NCI-H2029 (cell line): Measurements from ENCODE around the gene TBC1D7.
A peak's percentile ranks its signal among the peaks of the same experiment; 100 is the strongest.

ENCODE experiments used
- DNase-seq: peaks from one replicate; lab custom pipeline; 2025; lab: John Stamatoyannopoulos, UW

Gene TBC1D7

DNA sequence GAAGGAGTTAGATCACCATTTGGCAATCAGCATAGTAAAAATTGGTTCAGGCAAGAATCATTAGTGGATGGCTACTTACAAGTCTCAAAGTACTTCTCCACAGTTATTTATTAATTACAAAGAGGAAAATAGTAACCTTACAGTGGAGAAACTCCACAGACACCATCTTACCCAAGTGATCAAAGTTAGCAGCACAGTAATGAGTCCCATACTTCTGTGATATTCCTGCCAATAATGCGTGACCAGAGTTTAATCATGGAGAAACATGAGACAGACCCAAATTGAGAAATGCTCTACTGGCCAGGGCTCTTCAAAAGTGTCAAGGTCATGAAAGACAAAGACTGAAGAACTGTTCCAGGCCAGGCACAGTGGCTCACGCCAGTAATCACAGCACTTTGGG is 9.5 kb downstream of the TBC1D7 start:
- no peak for DNase-seq

DNA sequence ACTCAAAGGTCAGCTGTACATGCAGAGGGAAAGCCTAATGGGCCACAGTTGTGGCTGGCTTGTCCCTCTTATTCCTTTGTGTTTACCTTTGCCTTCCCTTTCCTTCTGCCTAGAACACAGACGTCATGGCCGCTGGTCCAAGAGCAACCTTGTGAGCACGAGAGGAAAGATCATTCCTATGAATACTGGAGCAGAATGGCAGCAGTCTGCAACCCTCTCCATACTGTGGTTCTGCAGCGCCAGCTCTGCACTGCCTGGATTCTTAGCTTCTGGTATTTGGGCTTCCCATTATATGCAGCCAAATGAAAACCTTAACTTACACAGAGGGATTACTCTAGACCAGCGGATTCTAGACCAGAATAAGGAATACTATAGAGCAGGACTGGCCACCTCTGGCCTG is 12.4 kb downstream of the TBC1D7 start:
- DNase-seq: no peak

DNA sequence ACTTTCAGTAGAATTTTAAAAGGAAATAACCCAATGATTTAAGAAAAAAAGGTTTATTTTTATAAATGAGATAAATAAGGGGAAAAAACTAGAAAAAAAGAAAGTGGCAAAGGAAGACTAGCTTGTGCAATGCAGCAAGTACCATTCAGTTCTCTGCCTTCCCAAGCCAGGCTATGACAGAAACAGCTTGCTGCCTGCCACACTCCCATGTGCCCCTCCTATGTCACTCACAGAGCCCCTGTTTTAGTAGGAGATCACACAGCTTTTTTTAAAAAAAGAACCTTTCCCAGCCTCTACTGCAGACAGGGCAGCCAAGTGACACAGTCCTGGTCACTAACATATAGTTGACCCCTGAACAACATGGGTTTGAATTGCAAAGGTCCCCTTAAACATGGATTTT is 13.5 kb downstream of the TBC1D7 start:
- no peak for DNase-seq

DNA sequence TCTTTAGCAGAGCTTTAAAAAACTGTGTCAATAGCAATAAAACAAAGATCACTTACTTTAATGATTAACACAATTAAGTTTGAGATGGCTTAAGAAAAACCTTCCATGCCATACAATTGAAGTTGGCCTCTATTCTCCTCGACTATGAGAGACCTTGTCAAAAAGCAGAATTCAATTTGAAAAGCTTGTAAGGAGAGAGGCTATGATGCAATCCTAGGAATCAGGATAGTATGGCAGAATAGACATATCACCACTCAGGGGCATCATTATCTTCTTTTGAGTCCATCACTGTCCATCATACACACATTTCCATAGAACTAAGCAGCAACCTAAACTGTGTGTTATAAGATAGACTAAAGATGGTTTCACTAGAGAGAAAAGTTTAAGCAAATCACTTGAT is 17.2 kb downstream of the TBC1D7 start:
- no peak for DNase-seq

DNA sequence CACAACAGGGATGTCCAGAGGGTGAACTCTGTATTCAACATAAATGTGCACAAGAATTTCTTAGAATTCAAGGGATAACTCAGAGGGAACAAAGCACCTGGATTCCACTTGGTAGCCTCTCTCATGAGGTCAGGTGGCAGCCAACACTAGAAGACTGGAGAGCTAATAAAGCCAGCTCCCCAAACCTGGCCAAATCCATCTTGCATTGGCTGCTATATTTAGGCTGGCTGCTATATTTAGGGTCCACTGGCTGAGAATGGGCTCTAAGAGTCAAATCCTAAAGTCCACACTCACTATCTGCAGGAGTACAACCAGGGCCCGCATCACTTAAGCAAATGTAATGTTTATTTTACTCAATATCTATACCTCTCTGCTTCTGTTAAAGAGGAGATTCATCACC is 20.0 kb downstream of the TBC1D7 start:
- DNase-seq: no peak

- DNase-seq: peak; percentile 5
Observed at GRCh38 chr6:13307508-13307995, 20.8 kb downstream of the TBC1D7 start.

DNA sequence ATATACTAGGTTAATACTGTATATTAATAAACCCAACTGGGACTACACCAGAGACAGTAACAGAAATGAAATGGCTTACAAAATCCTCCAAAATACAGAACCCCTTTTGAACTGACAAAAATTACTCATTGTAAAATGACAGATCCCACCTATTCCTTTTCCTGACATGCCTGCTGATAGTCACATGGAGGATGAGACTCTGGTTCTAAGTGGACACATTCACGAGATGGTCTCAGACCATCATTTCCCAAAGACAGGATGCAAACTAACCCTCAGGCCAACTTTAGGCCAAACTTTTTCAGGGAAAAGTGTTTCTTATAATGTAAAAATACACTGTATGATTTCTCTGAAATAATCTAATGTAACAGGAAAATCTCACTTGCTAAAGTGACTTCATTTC is 22.5 kb downstream of the TBC1D7 start:
- DNase-seq: no peak

DNA sequence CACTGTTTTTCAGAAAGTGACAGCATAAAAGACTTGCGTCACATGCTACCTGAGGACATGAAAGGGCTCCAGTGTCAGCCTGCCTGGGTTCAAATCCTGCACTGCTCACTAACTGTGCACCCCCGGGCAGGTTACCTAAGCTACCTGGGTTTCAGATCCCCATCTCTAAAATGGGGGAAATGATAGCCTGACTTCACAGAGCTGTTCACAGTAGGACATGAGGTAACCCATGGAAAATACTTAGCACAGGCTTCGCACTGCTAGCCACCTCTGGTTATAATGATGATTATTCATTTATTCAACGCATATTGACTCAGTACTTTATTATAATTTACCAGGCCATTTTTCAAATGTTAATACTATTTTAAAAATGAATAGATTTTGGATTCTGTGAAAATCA is 23.0 kb downstream of the TBC1D7 start:
- DNase-seq: no peak

DNA sequence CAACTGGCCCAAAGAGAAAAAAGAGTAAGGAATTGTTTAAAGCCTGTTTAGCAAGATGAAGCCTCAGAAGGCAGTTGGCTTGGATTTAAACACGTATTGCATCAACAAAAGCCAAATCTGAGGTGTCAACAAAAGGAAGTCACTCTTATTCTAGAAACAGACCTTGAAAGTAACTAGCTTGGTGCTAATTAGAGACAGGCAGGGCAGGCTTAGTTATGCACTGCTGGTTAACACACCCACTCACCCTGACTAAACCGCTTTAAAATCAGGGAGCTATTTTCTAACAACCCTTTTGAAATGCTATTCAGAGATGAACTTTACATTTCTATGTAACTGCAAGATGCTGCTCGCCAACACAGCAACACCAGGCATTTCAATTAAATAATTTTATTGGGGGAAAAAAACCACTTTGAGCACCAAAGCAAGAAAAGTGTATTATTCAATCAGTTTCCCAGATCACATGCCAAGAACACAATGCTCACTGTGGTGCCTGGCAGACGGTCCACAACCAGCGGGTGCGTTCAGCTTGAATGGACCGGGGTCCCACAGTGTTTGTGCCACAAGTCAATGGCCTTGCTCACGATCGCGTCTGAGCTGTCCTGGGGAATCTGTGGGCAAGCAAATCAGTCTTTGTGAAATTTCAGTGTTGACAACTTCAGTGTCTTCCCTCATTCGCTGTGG is 23.6 kb downstream of the TBC1D7 start:
- no peak for DNase-seq

- DNase-seq: no peak
Observed at GRCh38 chr6:13304101-13304500, 24.2 kb downstream of the TBC1D7 start.

DNA sequence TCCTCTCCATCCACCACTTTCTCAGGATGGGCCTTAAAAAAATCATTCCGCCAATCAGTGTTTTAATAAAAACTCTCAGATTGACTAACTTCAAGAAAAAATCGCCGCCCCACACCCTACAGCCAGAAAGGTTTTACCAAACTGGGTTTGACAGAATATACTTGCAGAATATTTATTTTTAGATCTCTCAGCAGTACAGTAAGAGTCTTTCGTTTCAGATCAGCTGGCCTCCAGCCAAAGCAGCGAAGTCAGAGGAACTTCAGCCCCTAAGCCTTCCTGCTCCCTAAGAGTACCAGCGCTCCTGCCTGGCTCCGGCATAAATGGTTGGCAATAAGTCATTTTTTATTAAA is 24.7 kb downstream of the TBC1D7 start:
- DNase-seq: peak; percentile 37

- peak; percentile 90 for DNase-seq
Observed at GRCh38 chr6:13302751-13303667, 25.3 kb downstream of the TBC1D7 start.

- DNase-seq: no peak
Observed at GRCh38 chr6:13302291-13302690, 26.0 kb downstream of the TBC1D7 start.

GRCh38 chr6:13300643-13301590 is 27.4 kb downstream of the TBC1D7 start:
- no peak for DNase-seq

DNA sequence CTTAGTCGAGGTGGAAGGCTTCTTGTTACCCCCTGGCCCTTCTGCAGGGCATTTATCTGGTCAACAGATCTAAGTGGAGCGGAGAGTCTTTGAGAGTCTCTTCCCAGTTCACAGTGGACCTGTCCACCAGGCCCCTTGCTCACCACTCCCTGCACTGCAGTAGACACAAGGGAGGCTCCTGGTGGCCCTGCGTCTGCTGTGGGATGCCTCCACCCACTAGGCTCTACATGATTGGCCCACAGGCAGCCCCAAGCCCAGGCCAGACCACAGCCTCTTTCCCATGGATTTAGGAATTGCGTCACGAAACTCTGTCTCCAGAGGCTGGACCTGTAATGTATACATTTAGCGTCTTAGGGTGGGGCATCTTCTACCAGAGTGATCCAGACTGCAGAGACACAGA is 28.4 kb downstream of the TBC1D7 start:
- DNase-seq: no peak

GRCh38 chr6:13299403-13299821 is 28.9 kb downstream of the TBC1D7 start:
- no peak for DNase-seq

GRCh38 chr6:13298446-13298845 is 29.9 kb downstream of the TBC1D7 start:
- no peak for DNase-seq

GRCh38 chr6:13297391-13297790 is 30.9 kb downstream of the TBC1D7 start:
- DNase-seq: no peak

GRCh38 chr6:13296536-13296997 is 31.8 kb downstream of the TBC1D7 start:
- DNase-seq: no peak

DNA sequence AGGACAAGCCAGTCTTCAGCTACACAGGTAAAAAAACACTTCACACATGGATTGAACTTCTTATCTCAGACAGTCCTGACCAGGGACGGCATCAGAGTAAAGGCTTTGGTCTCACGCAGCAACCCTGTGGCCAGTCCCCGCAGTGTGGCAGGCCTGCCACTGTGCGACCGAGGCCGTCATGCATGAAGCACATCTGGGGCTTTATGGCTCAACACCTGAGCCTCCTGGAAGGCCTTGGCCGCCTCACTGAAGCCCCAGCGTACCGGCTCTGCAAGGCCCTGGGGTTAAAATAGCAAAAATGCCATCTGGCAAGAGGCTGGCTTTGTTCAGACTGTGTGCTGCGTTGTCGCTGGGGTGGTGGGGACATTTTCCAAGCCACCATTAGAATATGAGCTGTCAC is 32.8 kb downstream of the TBC1D7 start:
- DNase-seq: no peak

DNA sequence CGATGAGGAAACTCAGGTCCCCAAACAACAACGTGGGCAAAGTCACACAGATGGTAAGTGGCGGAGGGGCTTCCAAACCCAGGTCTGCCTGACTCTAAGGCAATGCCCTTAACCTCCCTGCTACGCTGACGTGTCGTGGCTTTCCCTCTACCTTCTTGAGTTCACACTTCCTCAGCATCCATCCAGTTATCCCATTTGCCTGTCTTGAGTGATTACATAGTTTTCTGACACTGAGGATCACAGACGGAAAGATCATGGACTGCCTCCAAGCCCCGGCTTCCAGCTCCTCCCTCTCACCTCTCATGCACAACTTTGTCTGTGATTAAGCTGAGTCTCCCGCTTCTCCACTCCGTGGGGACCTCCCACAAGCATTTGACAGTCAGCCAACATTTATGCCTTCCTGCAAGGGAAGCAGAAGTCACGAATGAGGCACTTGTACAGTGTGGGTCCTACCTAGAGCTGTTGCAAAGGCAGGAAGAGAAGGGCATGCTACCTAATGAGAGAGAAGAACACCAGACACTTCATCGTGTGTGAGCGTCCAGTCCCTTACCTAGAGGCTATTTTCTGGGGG is 33.8 kb downstream of the TBC1D7 start:
- no peak for DNase-seq

DNA sequence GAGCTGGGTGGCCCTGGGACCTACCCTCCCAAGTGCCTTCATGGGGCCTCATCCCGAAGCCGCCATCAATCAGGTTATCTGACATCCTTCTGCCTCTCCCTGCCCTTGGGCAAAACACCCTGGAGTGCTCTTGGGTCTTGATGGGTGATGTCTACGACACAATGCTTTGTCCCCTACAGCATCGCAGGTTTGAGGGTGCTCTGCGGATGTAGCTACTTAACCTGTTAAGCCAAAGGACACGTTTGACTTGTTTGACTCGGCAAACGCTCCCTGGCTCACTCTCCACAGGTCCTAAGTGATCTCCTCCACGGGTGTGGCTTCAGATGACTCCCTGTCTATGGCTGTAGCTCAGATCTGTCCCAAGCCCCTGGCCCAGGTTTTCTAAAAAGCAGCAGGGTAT is 35.6 kb downstream of the TBC1D7 start:
- DNase-seq: no peak
